Measurements from ENCODE around the gene CSF1.

DNA sequence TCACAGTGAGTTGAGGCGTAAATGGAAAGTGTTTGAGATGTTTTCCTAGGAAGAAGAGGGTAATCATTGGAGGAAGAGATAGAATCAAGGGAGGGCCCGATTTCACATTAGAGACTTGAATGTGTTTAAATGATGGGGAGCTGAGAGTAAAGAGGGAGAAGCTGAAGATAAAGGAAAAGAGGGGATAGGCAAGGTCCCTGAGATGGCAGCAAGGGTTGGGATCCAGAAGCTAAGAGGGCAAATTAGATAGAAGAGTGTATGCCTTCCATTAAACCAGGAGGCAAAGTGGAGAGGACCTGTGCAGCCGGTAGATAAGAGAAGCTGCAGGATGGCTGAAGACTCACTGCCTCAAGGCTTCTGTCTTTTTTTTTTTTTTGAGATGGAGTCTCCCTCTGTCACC lies 21.6 kb upstream of the CSF1 start:
- TF ChIP-seq, protein P1, sequence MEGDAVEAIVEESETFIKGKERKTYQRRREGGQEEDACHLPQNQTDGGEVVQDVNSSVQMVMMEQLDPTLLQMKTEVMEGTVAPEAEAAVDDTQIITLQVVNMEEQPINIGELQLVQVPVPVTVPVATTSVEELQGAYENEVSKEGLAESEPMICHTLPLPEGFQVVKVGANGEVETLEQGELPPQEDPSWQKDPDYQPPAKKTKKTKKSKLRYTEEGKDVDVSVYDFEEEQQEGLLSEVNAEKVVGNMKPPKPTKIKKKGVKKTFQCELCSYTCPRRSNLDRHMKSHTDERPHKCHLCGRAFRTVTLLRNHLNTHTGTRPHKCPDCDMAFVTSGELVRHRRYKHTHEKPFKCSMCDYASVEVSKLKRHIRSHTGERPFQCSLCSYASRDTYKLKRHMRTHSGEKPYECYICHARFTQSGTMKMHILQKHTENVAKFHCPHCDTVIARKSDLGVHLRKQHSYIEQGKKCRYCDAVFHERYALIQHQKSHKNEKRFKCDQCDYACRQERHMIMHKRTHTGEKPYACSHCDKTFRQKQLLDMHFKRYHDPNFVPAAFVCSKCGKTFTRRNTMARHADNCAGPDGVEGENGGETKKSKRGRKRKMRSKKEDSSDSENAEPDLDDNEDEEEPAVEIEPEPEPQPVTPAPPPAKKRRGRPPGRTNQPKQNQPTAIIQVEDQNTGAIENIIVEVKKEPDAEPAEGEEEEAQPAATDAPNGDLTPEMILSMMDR (IDR thresholded peaks at IDR 0.05 in 8 of 11, conservative IDR thresholded peaks at IDR 0.05 in 3 of 11) = no peak
- no peak for TF ChIP-seq POLR2A (IDR thresholded peaks at IDR 0.05)
